Left lobe of liver (tissue), 2 donors: Measurements from ENCODE around the gene TECPR1. TPM values are rescaled to one million over a fixed set of nuclear protein-coding genes. Genes with fewer than 3 reads are reported as not detected.

Source experiments
- ATAC-seq: fragments of 200-7000 bp; cut with Tn5 transposase; one replicate; pipeline ENCODE4 v1.9.1; 2020; ENCODE audit warnings: mild to moderate bottlenecking, moderate library complexity
- DNase-seq: peaks from one replicate; pipeline ENCODE4 v3.0.0-alpha.2; 2020; ENCODE audit warnings: low spot score
- total RNA-seq: library from RNA; stranded (reverse); gene quantifications from one replicate; pipeline ENCODE4 v1.2.1, GENCODE V29; 2021
- donor health status: DM: no; HTN: no; CAD: no; lungs with moderate emphysema.
- donor health status: DM: no; HTN: yes; CAD: no.

TECPR1 gene
- 17.3 TPM for total RNA-seq

- DNase-seq (peak; percentile 99), ATAC-seq (peak; percentile 97)
Observed at GRCh38 chr7:98251601-98252424, at the start of gene TECPR1. TSS of gene TECPR1 (minus strand) at chr7:98252232. CDS start at chr7:98246146, 6,086 bp downstream.

GRCh38 chr7:98300595-98301372 lies 48.8 kb upstream of the TECPR1 start:
- peak; percentile 90 for DNase-seq
- ATAC-seq: peak; percentile 89

- ATAC-seq: no peak
- no peak for DNase-seq
Observed at GRCh38 chr7:98297626-98298286, 45.7 kb upstream of the TECPR1 start.

GRCh38 chr7:98296833-98297232 lies 44.8 kb upstream of the TECPR1 start:
- no peak for DNase-seq
- no peak for ATAC-seq

- DNase-seq: no peak
Observed at GRCh38 chr7:98295467-98296192, 43.6 kb upstream of the TECPR1 start.

GRCh38 chr7:98294798-98295382 lies 42.9 kb upstream of the TECPR1 start:
- ATAC-seq (peak; percentile 87), DNase-seq (no peak)

More at GRCh38 chr7:98295467-98296192, 43.6 kb upstream of the TECPR1 start:
- ATAC-seq: peak; percentile 2

- DNase-seq: no peak
- ATAC-seq: peak; percentile 27
Observed at GRCh38 chr7:98294326-98294725, 42.3 kb upstream of the TECPR1 start.

GRCh38 chr7:98293746-98294145 lies 41.7 kb upstream of the TECPR1 start:
- DNase-seq (no peak), ATAC-seq (no peak)

- DNase-seq (no peak), ATAC-seq (no peak)
Observed at GRCh38 chr7:98293265-98293664, 41.2 kb upstream of the TECPR1 start.

GRCh38 chr7:98291717-98292116 lies 39.7 kb upstream of the TECPR1 start:
- ATAC-seq (no peak), DNase-seq (no peak)

- DNase-seq: no peak
- no peak for ATAC-seq
Observed at GRCh38 chr7:98289333-98289875, 37.4 kb upstream of the TECPR1 start.

- ATAC-seq (no peak), DNase-seq (no peak)
Observed at GRCh38 chr7:98288064-98288823, 36.2 kb upstream of the TECPR1 start.

GRCh38 chr7:98287486-98287959 lies 35.5 kb upstream of the TECPR1 start:
- peak; percentile 17 for ATAC-seq

GRCh38 chr7:98286701-98287485 lies 34.9 kb upstream of the TECPR1 start:
- ATAC-seq: peak; percentile 1
- DNase-seq: no peak

More at GRCh38 chr7:98287486-98287959, 35.5 kb upstream of the TECPR1 start:
- no peak for DNase-seq

GRCh38 chr7:98286093-98286539 lies 34.1 kb upstream of the TECPR1 start:
- ATAC-seq (peak; percentile 32), DNase-seq (peak; percentile 83)

- DNase-seq (no peak), ATAC-seq (no peak)
Observed at GRCh38 chr7:98285157-98286092, 33.4 kb upstream of the TECPR1 start.
